ENCODE measurements around the gene MMAB. TPM values are rescaled to one million over a fixed set of nuclear protein-coding genes. Genes with fewer than 3 reads are reported as not detected.

MMAB gene
- total RNA-seq, 1 donor from 2014 or later, result 43.5 TPM

- Histone ChIP-seq H3K4me1 (peaks cover 0 to 12% of the 10 kb centered on the region in 2 donors), H3K27me3 (no peaks in the 10 kb centered on the region), H3K27ac (no peak overlapping the region), H3K4me3 (no peak overlapping the region), H3K36me3 (peaks cover 17 to 34% of the 10 kb centered on the region in 2 donors), H3K9me3 (no peaks in the 10 kb centered on the region)
- intact Hi-C loops (cut with DNase I), result loop anchor here (10.0 kb wide), 4 partner anchors 97 to 1963 kb away; partner anchors contain the start of genes FICD, KCTD10 and UBE3B
- DNase-seq (ENCODE audit: low spot score in 2 of 2), result no peak
- TF ChIP-seq, protein P1, sequence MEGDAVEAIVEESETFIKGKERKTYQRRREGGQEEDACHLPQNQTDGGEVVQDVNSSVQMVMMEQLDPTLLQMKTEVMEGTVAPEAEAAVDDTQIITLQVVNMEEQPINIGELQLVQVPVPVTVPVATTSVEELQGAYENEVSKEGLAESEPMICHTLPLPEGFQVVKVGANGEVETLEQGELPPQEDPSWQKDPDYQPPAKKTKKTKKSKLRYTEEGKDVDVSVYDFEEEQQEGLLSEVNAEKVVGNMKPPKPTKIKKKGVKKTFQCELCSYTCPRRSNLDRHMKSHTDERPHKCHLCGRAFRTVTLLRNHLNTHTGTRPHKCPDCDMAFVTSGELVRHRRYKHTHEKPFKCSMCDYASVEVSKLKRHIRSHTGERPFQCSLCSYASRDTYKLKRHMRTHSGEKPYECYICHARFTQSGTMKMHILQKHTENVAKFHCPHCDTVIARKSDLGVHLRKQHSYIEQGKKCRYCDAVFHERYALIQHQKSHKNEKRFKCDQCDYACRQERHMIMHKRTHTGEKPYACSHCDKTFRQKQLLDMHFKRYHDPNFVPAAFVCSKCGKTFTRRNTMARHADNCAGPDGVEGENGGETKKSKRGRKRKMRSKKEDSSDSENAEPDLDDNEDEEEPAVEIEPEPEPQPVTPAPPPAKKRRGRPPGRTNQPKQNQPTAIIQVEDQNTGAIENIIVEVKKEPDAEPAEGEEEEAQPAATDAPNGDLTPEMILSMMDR (IDR thresholded peaks at IDR 0.05), result no peak
Observed at GRCh38 chr12:109571773-109572505, 1.4 kb downstream of the MMAB start.

- H3K36me3 ChIP-seq, result peaks cover 25 to 54% of the 10 kb centered on the region in 2 donors
- intact Hi-C loops (cut with DNase I), result no loop called here
Observed at GRCh38 chr12:109568486-109568885, 4.8 kb downstream of the MMAB start.

GRCh38 chr12:109567967-109568366 is 5.3 kb downstream of the MMAB start:
- Histone ChIP-seq H3K4me1 (peaks cover 0 to 3% of the 10 kb centered on the region in 2 donors), H3K9me3 (no peaks in the 10 kb centered on the region), H3K27me3 (no peaks in the 10 kb centered on the region), H3K27ac (no peak overlapping the region), H3K36me3 (peaks cover 25 to 58% of the 10 kb centered on the region in 2 donors), H3K4me3 (no peak overlapping the region)
- TF ChIP-seq, protein P1 (IDR thresholded peaks at IDR 0.05), result no peak
- DNase-seq (ENCODE audit: low spot score in 2 of 2), result no peak
- intact Hi-C loops (cut with DNase I), result no loop called here

More at GRCh38 chr12:109568486-109568885, 4.8 kb downstream of the MMAB start:
- no peaks in the 10 kb centered on the region for H3K9me3 ChIP-seq
- no peak overlapping the region for H3K4me3 ChIP-seq
- TF ChIP-seq, protein P1 (IDR thresholded peaks at IDR 0.05), result no peak
- no peak overlapping the region for H3K27ac ChIP-seq
- no peaks in the 10 kb centered on the region for H3K27me3 ChIP-seq
- H3K4me1 ChIP-seq, result peaks cover 0 to 3% of the 10 kb centered on the region in 2 donors
- DNase-seq (ENCODE audit: low spot score in 2 of 2), result no peak

- no peaks in the 10 kb centered on the region for H3K9me3 ChIP-seq
- TF ChIP-seq, protein P1 (IDR thresholded peaks at IDR 0.05), result no peak
- intact Hi-C loops (cut with DNase I), result no loop called here
- no peak overlapping the region for H3K27ac ChIP-seq
- peaks cover 25 to 64% of the 10 kb centered on the region in 2 donors for H3K36me3 ChIP-seq
- H3K4me3 ChIP-seq, result no peak overlapping the region
- no peaks in the 10 kb centered on the region for H3K4me1 ChIP-seq
- H3K27me3 ChIP-seq, result no peaks in the 10 kb centered on the region
- no peak for DNase-seq (ENCODE audit: low spot score in 2 of 2)
Observed at GRCh38 chr12:109567296-109567695, 6.0 kb downstream of the MMAB start.

GRCh38 chr12:109566424-109566823 is 6.9 kb downstream of the MMAB start:
- no peak for DNase-seq (ENCODE audit: low spot score in 2 of 2)
- H3K9me3 ChIP-seq, result no peaks in the 10 kb centered on the region
- TF ChIP-seq, protein P1 (IDR thresholded peaks at IDR 0.05), result no peak
- no peak overlapping the region for H3K27ac ChIP-seq
- H3K4me3 ChIP-seq, result no peak overlapping the region
- intact Hi-C loops (cut with DNase I), result no loop called here
- peaks cover 25 to 73% of the 10 kb centered on the region in 2 donors for H3K36me3 ChIP-seq
- no peaks in the 10 kb centered on the region for H3K4me1 ChIP-seq
- no peaks in the 10 kb centered on the region for H3K27me3 ChIP-seq

Measured in ascending aorta (tissue), 2 donors.